ENCODE measurements around the gene APBB3.

APBB3 gene

DNA sequence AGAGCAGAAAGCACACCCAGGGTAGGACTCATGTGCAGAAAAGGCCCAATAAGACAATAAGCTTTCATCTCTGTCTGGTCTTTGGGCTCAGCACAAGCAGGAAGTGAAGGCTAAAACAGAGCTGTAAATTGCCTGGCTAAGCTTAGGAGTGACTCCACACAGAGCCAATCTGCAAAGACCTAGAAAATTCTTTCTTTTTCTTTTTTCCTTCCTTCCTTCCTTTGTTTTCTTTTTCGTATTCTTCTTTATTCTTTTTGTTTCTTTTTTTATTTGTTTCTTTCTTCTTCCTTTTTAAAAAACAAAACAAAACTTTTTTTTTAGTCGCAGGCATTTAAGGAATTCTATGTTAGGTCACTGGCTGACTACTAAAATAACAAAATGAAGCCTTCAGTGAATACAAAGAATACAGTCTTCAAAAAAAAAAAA lies 12.4 kb upstream of the APBB3 start:
- no peak for DNase-seq

DNA sequence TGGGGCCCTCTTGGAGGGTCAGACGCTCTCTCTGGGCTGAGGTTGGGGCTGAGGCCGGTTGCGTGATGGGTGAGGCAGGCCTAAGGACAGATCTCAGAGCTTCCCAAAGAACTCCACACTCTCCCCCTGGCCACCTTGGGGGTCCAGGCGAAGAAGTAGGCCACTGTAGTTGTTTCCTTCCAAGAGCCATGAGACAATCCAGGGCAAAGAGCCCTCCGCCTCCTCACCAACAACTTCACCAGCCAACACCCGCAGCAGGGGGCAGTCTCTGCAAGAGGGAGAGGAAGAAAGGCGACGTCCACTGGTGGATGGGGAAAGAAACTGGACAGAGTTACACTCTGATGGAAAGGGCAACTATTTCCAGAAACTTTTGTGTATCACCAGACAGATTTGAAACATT lies 10.9 kb upstream of the APBB3 start:
- DNase-seq, result peak in 25 of 51 donors; percentile 3 to 62 (median 20)

DNA sequence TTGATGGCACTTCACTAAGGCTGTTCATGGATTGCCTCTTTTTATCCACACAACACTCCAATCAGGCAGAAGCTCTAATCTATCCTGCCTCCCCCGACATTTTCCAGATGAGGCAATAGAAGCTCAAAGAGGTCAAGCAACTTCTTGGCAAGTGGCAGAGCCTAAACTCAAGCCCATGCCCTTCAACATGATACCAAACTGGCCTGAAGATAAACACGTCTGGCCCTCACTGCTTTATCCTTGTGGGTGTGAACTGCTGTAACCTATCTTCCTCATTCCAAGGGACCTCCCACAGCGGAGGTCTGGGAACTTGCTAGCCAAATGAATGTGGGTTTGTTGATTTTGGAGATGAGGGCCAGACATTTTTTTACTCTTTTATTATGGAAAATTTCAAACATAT lies 9.8 kb upstream of the APBB3 start:
- no peak for DNase-seq

DNA sequence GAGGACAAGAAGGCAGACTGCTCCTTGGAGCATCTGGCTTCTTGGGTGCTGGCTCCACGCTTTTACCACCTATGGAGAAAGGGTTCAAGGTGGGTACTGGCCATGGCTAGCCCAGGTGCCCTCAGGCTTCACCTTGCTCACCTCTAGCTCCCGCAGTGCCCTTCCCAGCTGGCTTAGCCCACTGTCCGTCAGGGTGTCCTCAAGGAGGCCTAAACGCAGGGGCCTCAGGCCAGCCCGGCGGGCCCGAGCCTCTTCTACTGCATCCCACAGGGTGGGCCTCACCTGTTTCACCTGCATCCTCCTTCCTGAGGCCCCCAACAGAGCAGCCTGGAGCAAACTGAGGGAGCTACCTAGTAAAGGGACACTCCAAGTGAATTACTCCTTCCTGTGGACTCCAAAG lies 9.3 kb upstream of the APBB3 start:
- no peak for DNase-seq

DNA sequence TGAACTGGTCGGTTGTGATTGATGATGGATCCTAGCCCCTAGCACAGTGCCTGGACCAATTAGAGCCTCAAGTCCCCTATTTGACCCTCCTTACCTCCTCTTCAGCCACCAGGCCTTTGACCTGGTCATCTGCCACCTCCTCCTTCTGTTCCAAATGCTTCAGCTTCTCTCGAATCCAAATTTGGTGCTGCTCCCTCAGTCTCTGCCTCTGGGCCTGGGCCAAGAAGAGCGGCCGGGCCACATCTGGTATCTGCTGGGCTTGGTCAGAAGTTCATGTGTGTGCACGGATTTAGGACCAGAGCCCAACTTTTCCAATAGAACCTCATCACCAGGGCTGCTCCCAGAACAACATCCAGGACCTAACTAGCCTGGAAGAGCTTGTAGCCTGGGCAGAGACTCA lies 6.7 kb upstream of the APBB3 start:
- DNase-seq, result no peak

DNA sequence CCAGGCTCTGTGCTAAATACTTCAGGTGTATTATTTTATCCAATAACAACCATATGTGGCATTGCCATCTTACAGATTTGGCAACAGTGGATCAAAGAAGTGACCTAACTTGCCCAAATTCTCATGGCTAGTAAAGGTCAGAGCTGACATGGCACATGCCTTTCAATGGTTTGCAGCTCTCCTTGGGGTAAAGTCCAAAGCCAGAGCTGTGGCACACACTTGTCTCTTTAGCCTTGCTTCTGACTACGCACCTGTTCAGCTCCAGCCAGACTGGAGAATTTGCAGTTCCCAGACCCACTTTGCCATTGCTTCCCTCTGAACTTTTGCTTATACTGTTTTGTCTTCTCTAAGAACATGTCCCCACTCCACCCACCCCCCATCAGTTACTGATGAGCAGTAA lies 6.1 kb upstream of the APBB3 start:
- DNase-seq, result no peak

DNA sequence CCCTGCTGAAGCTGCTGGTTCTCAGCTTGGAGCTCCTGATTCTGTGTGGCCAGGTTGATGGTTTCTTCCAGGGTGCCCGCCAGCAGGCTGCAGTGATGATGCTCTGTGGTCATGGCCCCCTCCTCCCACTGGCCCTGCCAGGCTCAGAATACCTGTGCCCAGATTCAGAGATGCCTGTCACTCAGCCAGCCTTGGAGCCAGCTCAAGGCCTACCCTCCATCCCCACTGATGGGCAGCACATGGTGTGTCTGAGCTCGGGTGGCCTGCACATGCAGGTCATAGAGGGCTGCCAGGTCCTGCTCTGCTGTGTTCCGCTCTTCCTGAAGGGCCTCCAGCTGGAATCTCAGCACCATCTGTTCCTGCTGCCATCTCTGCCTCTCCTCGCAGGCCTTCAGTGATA lies 5.7 kb upstream of the APBB3 start:
- no peak for DNase-seq

DNA sequence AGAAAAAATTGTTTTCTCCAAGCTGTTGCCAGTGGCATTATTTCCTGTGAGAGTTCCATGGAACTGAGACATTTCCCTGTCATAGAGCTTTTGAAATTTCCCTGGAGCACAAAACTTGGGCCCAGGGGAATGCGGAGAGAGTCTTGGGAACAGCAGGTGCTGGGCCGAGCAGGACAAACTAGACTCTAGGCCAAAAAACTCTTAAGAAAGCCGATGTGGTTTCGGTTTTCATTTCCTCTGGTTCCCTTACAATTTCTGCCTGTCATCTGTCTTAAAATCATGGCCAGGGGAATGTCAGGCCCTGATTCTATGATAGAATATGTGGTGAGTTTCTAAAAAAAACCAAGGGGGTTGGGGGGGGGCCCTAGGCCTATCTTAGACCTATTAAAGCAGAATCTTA lies 4.8 kb upstream of the APBB3 start:
- no peak for DNase-seq

DNA sequence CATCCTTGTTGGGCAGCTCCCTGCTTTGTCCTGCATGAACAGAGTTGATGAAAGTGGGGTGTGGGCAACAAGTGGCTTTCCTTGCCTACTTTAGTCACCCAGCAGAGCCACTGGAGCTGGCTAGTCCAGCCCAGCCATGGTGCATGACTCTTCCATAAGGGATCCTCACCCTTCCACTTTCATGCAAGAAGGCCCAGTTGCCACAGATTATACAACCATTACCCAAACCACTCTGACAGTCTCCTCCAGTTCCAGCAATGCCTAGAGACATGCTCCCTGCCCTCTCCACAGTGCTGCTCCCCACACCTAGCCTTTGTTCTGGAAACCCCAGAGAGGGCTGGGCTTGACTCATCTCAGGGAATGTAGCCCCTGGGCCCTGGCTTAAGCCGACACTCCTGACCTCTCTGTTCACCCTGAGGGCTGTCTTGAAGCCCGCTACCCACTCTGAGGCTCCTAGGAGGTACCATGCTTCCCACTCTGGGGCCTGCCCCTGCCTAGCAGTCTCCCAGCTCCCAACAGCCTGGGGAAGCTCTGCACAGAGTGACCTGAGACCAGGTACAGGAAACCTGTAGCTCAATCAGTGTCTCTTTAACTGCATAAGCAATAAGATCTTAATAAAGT lies 4.2 kb upstream of the APBB3 start:
- no peak for DNase-seq

DNA sequence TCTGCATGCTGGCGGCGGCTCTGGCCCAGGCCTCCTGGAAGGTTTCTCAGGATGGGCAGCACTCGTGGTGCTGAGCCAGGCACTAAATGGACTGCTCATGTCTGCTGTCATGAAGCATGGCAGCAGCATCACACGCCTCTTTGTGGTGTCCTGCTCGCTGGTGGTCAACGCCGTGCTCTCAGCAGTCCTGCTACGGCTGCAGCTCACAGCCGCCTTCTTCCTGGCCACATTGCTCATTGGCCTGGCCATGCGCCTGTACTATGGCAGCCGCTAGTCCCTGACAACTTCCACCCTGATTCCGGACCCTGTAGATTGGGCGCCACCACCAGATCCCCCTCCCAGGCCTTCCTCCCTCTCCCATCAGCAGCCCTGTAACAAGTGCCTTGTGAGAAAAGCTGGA lies 3.5 kb upstream of the APBB3 start:
- no peak for DNase-seq

DNA sequence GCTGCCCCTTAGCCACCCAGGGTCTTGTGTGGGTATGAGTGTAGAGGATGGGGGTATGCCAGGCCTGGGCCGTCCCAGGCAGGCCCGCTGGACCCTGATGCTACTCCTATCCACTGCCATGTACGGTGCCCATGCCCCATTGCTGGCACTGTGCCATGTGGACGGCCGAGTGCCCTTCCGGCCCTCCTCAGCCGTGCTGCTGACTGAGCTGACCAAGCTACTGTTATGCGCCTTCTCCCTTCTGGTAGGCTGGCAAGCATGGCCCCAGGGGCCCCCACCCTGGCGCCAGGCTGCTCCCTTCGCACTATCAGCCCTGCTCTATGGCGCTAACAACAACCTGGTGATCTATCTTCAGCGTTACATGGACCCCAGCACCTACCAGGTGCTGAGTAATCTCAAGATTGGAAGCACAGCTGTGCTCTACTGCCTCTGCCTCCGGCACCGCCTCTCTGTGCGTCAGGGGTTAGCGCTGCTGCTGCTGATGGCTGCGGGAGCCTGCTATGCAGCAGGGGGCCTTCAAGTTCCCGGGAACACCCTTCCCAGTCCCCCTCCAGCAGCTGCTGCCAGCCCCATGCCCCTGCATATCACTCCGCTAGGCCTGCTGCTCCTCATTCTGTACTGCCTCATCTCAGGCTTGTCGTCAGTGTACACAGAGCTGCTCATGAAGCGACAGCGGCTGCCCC lies 2.9 kb upstream of the APBB3 start:
- DNase-seq, result no peak

DNA sequence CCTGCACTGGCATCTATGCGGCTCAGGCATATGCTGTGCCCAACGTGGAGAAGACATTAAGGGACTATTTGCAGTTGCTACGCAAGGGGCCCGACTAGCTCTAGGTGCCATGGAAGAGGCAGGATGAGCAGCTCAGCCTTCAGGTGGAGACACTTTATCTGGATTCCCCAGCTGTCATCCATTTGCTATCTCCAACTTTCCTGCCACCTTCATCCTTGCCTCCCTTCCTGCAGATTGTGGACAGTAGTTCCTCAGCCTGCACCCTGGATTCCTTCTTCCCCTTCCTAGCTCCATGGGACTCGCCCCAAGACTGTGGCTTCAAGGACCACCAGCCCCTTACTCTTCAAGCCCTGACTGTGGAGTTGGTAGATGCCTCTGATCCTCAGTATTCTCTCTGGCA lies 2.3 kb upstream of the APBB3 start:
- DNase-seq, result no peak

DNA sequence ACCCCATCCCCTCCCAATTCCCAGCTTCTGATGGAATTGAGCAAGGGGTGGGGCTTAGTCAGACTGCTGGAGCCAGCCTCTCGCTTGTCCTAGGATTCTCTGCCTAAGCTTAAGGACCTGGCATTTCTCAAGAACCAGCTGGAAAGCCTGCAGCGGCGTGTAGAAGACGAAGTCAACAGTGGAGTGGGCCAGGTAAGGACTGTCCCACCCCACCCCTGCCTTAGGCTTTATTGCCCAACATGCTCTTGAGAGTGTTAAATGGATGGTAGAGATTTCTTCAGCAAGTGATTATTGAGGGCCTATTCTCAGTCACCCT lies 1.3 kb upstream of the APBB3 start:
- no peak for DNase-seq

DNA sequence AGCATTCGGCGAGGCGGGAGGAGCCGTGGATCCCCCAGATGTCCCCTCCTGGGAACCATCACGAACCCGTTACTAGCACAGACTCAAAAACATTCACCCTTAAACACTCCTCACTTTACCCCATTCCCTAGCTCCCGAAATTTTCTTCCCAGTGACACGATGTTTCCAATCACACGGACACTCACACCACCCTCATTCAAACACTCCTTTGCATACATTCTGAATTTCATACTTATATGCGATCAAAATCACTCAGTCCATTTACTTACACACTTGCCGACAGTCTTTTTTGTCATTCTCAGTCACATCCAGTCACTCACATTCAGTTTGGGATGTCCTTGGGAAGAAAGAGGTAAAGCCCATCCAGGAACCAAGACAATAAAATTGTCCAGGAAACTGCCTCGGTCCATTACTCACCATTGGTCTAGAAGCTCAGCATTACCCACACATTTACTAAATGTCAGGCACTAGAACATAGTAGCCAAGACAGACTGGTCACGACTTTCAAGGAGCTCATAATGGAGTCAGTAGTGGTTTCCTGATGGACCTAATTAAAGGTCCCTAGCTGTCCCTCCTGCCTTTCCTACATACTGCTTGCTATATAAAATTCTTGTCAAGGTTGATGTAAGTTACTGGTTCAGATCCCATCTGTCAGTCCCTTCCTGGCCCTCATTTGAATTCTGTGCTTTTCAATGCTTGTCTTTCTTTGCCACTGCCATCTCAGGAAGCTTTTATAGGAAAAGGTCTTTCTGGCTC lies 804 bp upstream of the APBB3 start:
- no peak for DNase-seq

DNA sequence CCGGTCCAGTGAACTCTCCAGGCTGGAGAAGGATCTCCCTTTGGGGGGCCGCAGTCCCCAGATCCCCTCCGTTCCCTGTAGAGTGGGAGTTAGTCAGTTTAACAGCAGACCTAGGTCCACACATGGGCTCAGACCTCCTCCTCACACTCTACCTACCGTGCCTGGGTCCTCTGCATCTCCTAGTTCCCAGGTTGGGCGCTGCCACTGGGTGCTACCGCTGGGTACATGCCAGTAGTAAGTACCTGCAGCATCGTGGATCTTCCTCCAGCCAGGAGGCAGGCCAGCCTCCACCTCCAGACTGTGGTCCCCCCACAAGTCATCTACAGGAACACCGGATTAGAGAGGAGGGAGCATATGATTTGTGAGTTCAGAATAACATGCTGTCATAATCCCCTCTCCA lies 802 bp downstream of the APBB3 start:
- peak in 2 of 51 donors; percentile 11 to 39 for DNase-seq

DNA sequence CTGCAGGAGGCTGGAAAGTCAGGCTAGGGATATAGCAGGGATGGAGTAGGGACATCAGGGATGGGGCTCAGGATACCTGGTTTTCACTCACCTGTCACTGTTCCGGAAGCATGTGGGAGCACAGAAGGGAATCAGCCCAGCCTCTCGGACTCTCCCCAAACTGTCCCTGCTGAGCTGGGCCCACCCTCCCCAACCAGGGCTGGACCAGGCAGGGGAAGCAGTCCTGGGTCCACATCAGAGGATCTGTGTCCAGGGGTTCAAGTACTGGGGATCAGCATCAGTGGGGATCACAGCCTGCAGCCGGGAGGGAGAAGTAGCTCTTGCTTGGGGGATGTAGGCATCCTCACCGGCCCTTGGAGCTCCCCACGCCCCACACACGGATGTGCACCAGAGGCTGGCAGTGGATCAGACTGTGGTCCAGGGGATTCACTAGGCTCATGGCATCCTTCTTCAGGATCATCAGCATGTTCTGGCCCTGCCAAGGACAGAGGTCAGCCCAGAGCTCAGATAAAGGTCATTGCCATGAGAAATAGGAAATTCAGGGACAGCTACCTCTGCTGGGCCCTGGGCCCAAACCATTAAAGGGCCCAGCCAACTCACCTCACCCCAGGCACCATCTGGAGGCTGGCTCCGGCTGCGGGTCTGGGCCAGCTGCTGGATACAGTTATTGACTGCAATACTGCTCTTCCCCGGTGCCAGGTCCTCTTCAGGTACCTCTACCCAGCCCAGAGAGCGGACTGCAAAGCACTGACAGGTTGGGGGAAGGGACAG lies 2.5 kb downstream of the APBB3 start:
- DNase-seq, result no peak

DNA sequence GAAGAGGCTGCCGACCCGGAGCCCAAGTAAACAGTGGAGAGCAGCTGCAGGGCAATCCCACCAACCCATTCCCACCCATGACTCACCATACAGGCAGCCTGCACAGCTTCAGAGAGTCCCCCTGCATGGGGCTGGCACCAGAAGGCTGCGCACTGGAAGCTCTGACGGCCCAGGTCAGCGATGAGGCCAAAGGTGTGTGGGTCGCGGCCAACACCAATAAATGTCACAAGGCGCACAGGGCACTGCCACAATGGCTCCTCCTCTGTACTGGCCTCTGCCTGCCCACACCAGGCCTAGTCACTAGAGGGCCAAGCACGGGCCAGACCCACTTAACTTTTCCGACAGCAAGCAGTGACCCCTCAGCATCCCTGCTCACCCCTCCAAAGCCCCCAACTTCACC lies 4.2 kb downstream of the APBB3 start:
- no peak for DNase-seq

DNA sequence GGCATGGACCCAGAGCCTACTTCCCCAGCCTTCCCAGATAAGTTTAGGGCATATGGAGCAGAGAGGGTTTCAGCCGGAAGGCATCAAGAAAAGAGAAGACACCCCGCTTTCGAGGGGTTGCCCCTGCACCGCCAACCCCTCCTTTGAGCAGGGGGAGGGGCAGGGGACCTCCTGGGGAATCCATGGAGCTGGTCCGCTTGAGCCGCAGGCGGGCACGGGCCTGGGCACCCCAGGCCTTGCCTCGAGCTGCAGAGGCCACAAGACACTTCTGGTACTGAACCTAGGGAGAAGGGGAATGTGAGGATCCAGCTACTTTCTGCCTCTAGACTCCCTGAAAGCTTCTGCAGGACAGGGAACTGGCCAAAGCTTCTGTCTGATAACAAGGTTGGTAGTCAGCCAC lies 5.9 kb downstream of the APBB3 start:
- no peak for DNase-seq

DNA sequence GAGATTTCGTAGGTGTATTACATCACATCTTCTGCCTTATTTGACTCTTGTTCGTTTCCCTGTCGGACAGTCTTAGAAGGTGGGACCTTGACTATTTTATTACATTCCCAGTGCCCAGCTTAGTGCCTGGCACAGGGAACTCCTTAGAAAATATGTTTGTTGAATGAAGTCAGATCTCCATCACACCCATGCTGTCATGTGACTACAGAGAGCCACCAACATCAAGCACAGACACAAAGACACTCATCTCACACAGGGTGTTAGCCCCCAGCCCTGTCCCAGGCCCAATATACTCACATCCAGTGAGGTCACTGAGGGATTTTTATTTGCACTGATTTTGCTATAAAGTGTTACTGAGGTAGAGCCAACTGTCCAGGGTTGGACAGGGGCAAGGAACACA lies 6.4 kb downstream of the APBB3 start:
- no peak for DNase-seq

DNA sequence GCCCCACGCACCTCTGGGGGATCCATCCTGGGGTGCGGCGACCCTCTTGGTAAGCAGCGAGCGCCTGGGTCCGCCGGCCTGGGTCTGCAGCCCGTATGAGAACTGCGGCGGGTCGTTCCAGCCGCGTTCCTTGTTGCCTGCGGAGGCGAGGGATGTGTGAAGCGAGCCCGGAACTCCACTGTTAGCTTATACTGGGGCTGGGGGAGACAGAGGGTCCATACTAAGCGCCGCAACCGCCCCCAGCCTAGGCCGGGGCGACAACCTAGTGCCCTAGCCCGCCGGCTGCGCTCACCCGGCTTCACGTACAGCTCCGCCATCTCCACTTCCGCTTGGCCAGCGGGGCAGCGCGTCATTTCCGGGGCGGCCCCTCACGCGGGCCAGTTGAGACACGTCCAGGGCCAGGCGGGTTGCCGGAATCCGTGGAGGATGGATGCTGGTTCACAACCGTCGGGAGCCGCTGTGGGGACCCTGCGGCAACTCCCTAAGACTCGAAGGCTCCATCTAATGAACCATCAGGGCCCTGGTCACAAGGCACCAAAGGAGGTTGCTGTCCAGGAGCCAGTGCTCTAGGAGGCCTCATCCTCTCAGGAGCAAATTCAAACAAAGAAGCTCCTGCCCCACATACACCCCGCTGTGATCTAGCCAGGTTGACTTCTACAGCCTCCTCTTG lies 7.1 kb downstream of the APBB3 start, which contains the start of gene SRA1:
Gene SRA1, minus strand, starts transcription at position 338 of the 670 bp plus-strand sequence. Its CDS starts 21 bp downstream, at position 317.
- DNase-seq, result peak; percentile 36 to 97 (median 91)

DNA sequence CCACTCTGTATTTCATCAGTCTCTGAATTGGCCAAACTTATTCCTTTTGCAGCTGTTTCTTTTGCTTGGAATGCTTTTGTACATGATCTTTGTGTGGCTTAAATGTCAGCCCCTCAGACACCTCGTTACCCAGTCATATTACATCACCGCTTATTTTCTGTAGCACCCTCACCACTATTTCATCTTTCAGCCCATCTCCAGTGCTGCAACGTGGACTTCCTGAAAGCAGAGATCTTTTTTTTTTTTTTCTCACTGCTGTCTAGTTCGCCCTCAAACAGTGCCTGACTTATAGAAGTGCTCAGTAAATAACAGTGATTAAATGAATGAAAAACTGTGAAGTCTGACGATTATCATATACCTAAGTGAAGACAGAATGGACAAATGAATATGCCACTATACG lies 8.0 kb downstream of the APBB3 start:
- no peak for DNase-seq
